Measurements from ENCODE around the gene PARD3. TPM values are rescaled to one million over a fixed set of nuclear protein-coding genes. Genes with fewer than 3 reads are reported as not detected.

Gene PARD3
- total and polyA plus RNA-seq, 4 experiments from 2014 or later: 0.13 to 0.25 TPM; not detected in 2

DNA sequence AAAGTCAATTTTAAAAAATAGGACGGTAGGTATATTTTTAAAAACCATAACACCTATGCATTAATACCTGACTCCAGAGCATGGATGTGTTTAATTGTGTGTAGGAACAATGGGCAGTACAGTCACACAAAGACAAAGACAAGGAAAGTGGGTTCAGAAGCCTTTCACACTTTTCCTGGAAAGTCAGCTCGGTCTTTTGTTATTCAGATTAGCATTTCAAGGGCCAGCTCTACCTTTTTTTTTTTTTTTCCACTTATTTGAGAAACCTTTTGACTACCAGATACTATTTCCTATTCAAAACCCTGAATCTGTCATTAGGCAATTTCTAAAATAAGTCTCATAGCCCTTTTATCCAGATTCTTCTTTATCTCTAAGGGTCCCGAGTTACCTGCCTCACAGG, 401.9 kb downstream of the PARD3 start:
- no peak for DNase-seq
- no peaks in the 10 kb centered on the region for H3K27me3 Mint-ChIP-seq
- H3K4me1 Mint-ChIP-seq: no peaks in the 10 kb centered on the region
- ChIA-PET POLR2A (ENCODE audit: partially characterized antibody) (no interaction called here), CTCF (ENCODE audit: partially characterized antibody) (no interaction called here)
- Histone ChIP-seq H3K27me3 (ENCODE audit: insufficient read depth, low read length) (no peaks in the 10 kb centered on the region), H3K4me1 (ENCODE audit: insufficient read depth, low read length) (no peaks in the 10 kb centered on the region), H3K36me3 (ENCODE audit: insufficient read depth, low read length) (no peaks in the 10 kb centered on the region), H3K27ac (ENCODE audit: low read depth, low read length) (no peak overlapping the region), H3K4me3 (ENCODE audit: low read length in 2 of 2) (no peak overlapping the region), H3K9me3 (ENCODE audit: control insufficient read depth in 1 of 2, low read length in 2 of 2) (no peaks in the 10 kb centered on the region)
- no peak overlapping the region for H3K27ac Mint-ChIP-seq
- H3K36me3 Mint-ChIP-seq: no peaks in the 10 kb centered on the region
- H3K9me3 Mint-ChIP-seq: no peaks in the 10 kb centered on the region
- no peak overlapping the region for H3K4me3 Mint-ChIP-seq
- intact Hi-C loops (cut with micrococcal nuclease): no loop called here

DNA sequence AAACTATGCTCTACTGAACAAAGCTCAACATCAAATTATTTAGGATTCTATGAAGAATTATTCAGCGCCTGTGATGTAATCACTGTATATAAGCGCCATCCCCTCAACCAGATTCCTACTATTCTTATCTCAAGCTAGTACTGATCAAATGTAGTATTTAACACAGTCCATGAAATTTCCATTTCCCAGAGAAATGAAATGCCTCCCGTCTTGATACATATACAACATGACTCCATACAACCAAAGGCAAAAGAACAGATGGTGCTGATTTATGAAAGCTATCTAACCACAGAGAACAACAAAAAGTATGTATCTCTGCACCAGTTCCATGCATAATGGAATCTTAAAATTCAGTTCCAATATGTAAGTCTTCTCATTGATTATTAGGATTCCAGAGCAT, 406.1 kb downstream of the PARD3 start:
- H3K27ac Mint-ChIP-seq: no peak overlapping the region
- H3K36me3 Mint-ChIP-seq: no peaks in the 10 kb centered on the region
- H3K9me3 Mint-ChIP-seq: peaks cover 0 to 2% (median 0%) of the 10 kb centered on the region in 8 donors
- H3K36me3 ChIP-seq (ENCODE audit: insufficient read depth, low read length): no peaks in the 10 kb centered on the region
- CTCF ChIA-PET (ENCODE audit: partially characterized antibody): no interaction called here
- peaks cover 0 to 5% of the 10 kb centered on the region in 2 donors for H3K27me3 Mint-ChIP-seq
- DNase-seq: no peak
- H3K4me1 ChIP-seq (ENCODE audit: insufficient read depth, low read length): no peaks in the 10 kb centered on the region
- POLR2A ChIA-PET (ENCODE audit: partially characterized antibody): no interaction called here
- H3K27me3 ChIP-seq (ENCODE audit: insufficient read depth, low read length): no peaks in the 10 kb centered on the region
- H3K4me1 Mint-ChIP-seq: no peaks in the 10 kb centered on the region
- no peak overlapping the region for H3K27ac ChIP-seq (ENCODE audit: low read depth, low read length)
- no peak overlapping the region for H3K4me3 ChIP-seq (ENCODE audit: low read length in 2 of 2)
- no peak overlapping the region for H3K4me3 Mint-ChIP-seq
- intact Hi-C loops (cut with micrococcal nuclease): no loop called here
- no peaks in the 10 kb centered on the region for H3K9me3 ChIP-seq (ENCODE audit: control insufficient read depth in 1 of 2, low read length in 2 of 2)

DNA sequence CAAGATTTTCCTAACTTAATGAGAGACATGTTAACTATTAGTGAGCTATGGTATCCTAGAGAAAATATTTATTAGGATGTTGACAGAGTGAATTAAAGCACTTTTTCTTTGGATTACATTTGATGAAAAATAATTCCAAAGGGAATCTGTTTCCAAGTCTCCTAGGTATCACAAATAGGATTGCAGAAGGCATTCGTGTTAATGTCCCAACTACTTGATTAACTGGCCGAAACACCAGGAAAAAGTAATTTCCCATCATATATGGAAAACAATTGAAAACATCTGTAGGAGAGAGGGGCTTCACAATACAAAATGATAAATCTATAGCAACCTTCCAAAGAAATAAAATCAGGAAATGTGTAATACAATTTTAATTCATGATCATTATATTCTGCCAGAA, 406.7 kb downstream of the PARD3 start:
- Histone ChIP-seq H3K36me3 (ENCODE audit: insufficient read depth, low read length) (no peaks in the 10 kb centered on the region), H3K9me3 (ENCODE audit: control insufficient read depth in 1 of 2, low read length in 2 of 2) (no peaks in the 10 kb centered on the region), H3K27me3 (ENCODE audit: insufficient read depth, low read length) (no peaks in the 10 kb centered on the region), H3K4me1 (ENCODE audit: insufficient read depth, low read length) (no peaks in the 10 kb centered on the region), H3K27ac (ENCODE audit: low read depth, low read length) (no peak overlapping the region), H3K4me3 (ENCODE audit: low read length in 2 of 2) (no peak overlapping the region)
- Mint-ChIP-seq H3K4me1 (no peaks in the 10 kb centered on the region), H3K9me3 (peaks cover 0 to 2% (median 0%) of the 10 kb centered on the region in 8 donors), H3K36me3 (no peaks in the 10 kb centered on the region), H3K27ac (no peak overlapping the region), H3K4me3 (no peak overlapping the region), H3K27me3 (peaks cover 0 to 5% of the 10 kb centered on the region in 2 donors)
- CTCF ChIA-PET (ENCODE audit: partially characterized antibody): no interaction called here
- POLR2A ChIA-PET (ENCODE audit: partially characterized antibody): no interaction called here
- intact Hi-C loops (cut with micrococcal nuclease): no loop called here
- DNase-seq: no peak

GRCh38 chr10:34407324-34407805, 407.7 kb downstream of the PARD3 start:
- Mint-ChIP-seq H3K4me3 (no peak overlapping the region), H3K9me3 (peaks cover 0 to 2% (median 0%) of the 10 kb centered on the region in 8 donors), H3K27me3 (peaks cover 0 to 5% of the 10 kb centered on the region in 2 donors), H3K27ac (no peak overlapping the region), H3K36me3 (no peaks in the 10 kb centered on the region), H3K4me1 (no peaks in the 10 kb centered on the region)
- no peaks in the 10 kb centered on the region for H3K36me3 ChIP-seq (ENCODE audit: insufficient read depth, low read length)
- ChIA-PET CTCF (ENCODE audit: partially characterized antibody) (no interaction called here), POLR2A (ENCODE audit: partially characterized antibody) (no interaction called here)
- H3K4me1 ChIP-seq (ENCODE audit: insufficient read depth, low read length): no peaks in the 10 kb centered on the region
- intact Hi-C loops (cut with micrococcal nuclease): no loop called here
- H3K27ac ChIP-seq (ENCODE audit: low read depth, low read length): no peak overlapping the region
- H3K4me3 ChIP-seq (ENCODE audit: low read length in 2 of 2): no peak overlapping the region
- H3K27me3 ChIP-seq (ENCODE audit: insufficient read depth, low read length): no peaks in the 10 kb centered on the region
- no peak for DNase-seq
- no peaks in the 10 kb centered on the region for H3K9me3 ChIP-seq (ENCODE audit: control insufficient read depth in 1 of 2, low read length in 2 of 2)

DNA sequence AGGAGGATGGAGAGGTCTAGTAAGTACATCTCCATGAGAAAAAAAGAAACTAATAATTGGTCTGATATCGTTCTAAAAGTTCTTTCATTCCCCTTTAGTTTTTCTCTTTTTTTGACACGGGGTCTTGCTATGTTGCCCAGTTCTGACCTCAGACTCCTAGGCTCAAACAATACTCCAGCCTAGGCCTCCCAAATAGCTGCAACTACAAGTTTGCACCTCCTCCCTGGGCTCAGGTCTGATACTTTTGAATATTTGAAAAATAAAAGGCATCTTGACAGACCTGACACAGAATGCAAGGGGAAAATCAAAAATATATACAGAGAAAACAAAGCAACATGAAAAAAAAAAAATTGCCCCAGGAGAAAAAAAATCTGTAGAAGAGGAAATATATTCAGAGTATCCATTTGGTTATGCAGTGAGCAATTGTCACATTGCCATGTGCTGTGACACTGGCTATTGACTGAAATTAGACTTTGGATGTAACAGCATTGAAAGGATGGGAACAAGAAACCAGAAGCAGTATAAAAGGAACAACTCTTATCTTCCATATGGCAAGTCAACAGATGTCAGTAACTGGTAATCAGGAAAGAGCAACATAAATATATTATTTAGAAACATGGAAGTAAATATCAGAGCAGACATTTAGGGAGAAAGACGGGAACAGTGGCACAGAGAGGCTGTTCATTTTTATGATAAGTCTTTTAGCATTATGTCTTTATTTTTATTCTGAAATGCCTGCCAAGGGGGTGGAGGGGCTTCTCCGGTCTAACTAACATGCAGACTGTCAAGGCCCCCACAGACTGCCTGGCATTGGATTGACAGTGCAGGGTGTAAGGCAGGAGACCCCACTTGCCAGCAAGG, 408.4 kb downstream of the PARD3 start:
- peaks cover 0 to 2% (median 0%) of the 10 kb centered on the region in 8 donors for H3K9me3 Mint-ChIP-seq
- H3K4me1 Mint-ChIP-seq: no peaks in the 10 kb centered on the region
- Histone ChIP-seq H3K36me3 (ENCODE audit: insufficient read depth, low read length) (no peaks in the 10 kb centered on the region), H3K4me1 (ENCODE audit: insufficient read depth, low read length) (no peaks in the 10 kb centered on the region), H3K4me3 (ENCODE audit: low read length in 2 of 2) (no peak overlapping the region), H3K9me3 (ENCODE audit: control insufficient read depth in 1 of 2, low read length in 2 of 2) (no peaks in the 10 kb centered on the region), H3K27ac (ENCODE audit: low read depth, low read length) (no peak overlapping the region), H3K27me3 (ENCODE audit: insufficient read depth, low read length) (no peaks in the 10 kb centered on the region)
- CTCF ChIA-PET (ENCODE audit: partially characterized antibody): no interaction called here
- DNase-seq: no peak
- no peaks in the 10 kb centered on the region for H3K36me3 Mint-ChIP-seq
- no peak overlapping the region for H3K4me3 Mint-ChIP-seq
- intact Hi-C loops (cut with micrococcal nuclease): no loop called here
- POLR2A ChIA-PET (ENCODE audit: partially characterized antibody): no interaction called here
- H3K27ac Mint-ChIP-seq: no peak overlapping the region
- peaks cover 0 to 5% of the 10 kb centered on the region in 2 donors for H3K27me3 Mint-ChIP-seq

DNA sequence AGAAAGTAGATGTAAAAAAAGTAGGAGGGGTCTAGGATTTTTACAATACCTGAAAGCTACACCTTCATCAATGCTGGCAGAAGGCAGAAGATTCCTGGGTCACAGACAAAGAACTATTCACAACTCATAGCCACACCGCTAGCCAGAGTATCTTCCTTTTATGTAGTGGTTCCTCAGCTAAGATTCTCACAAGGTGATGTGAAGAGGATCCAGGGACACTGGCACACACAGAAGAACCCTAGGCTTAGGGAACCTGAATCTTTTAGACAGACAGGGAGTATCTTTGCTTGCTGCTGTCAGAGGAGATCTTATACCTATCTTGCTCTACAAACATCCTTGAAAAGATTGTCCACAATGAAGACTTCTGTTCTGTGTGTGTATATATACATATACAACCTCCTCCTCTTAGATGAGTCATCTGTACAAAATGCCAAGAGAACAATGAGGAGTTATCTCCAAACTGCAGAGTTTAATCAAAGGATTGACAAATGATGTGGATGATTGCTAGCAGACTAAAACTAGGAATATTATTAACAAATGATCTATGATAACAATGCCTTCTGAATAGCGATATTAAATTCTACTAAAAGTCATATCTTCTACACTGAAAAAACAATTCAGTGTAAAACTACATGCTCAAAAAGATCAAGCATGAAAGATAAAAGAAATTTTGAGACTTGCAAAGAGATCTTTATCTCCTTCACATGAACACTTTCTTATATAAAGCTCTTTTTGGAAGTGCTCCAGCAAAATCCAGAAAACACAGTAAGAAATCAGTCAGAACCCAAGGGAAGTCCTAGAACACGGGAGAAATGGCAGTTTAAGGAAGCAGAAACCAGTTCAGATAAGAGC, 409.3 kb downstream of the PARD3 start:
- H3K4me3 Mint-ChIP-seq: no peak overlapping the region
- H3K4me1 ChIP-seq (ENCODE audit: insufficient read depth, low read length): no peaks in the 10 kb centered on the region
- no peak overlapping the region for H3K4me3 ChIP-seq (ENCODE audit: low read length in 2 of 2)
- no peak overlapping the region for H3K27ac ChIP-seq (ENCODE audit: low read depth, low read length)
- intact Hi-C loops (cut with micrococcal nuclease): no loop called here
- ChIA-PET CTCF (ENCODE audit: partially characterized antibody) (no interaction called here), POLR2A (ENCODE audit: partially characterized antibody) (no interaction called here)
- no peaks in the 10 kb centered on the region for H3K27me3 ChIP-seq (ENCODE audit: insufficient read depth, low read length)
- H3K36me3 Mint-ChIP-seq: no peaks in the 10 kb centered on the region
- H3K27ac Mint-ChIP-seq: no peak overlapping the region
- DNase-seq: no peak
- H3K9me3 ChIP-seq (ENCODE audit: control insufficient read depth in 1 of 2, low read length in 2 of 2): no peaks in the 10 kb centered on the region
- no peaks in the 10 kb centered on the region for H3K36me3 ChIP-seq (ENCODE audit: insufficient read depth, low read length)
- peaks cover 0 to 2% (median 0%) of the 10 kb centered on the region in 8 donors for H3K9me3 Mint-ChIP-seq
- H3K27me3 Mint-ChIP-seq: peaks cover 0 to 5% of the 10 kb centered on the region in 2 donors
- no peaks in the 10 kb centered on the region for H3K4me1 Mint-ChIP-seq

- POLR2A ChIA-PET (ENCODE audit: partially characterized antibody): no interaction called here
- DNase-seq: no peak
- CTCF ChIA-PET (ENCODE audit: partially characterized antibody): no interaction called here
- Histone ChIP-seq H3K27me3 (ENCODE audit: insufficient read depth, low read length) (no peaks in the 10 kb centered on the region), H3K4me1 (ENCODE audit: insufficient read depth, low read length) (no peaks in the 10 kb centered on the region), H3K9me3 (ENCODE audit: control insufficient read depth in 1 of 2, low read length in 2 of 2) (no peaks in the 10 kb centered on the region), H3K27ac (ENCODE audit: low read depth, low read length) (no peak overlapping the region), H3K36me3 (ENCODE audit: insufficient read depth, low read length) (no peaks in the 10 kb centered on the region), H3K4me3 (ENCODE audit: low read length in 2 of 2) (no peak overlapping the region)
- H3K36me3 Mint-ChIP-seq: no peaks in the 10 kb centered on the region
- peaks cover 0 to 2% (median 0%) of the 10 kb centered on the region in 8 donors for H3K9me3 Mint-ChIP-seq
- H3K4me1 Mint-ChIP-seq: no peaks in the 10 kb centered on the region
- no peak overlapping the region for H3K4me3 Mint-ChIP-seq
- H3K27ac Mint-ChIP-seq: no peak overlapping the region
- peaks cover 0 to 5% of the 10 kb centered on the region in 2 donors for H3K27me3 Mint-ChIP-seq
- intact Hi-C loops (cut with micrococcal nuclease): no loop called here
Observed at GRCh38 chr10:34403512-34403911, 411.6 kb downstream of the PARD3 start.

Measured in CD4-positive, alpha-beta memory T cell (primary cell).